GM12864 (cell line): ENCODE data around the gene TSEN54.

Experiments used
- DNase-seq: peaks from one replicate; pipeline ENCODE4 v3.0.0-alpha.2; 2011; ENCODE audit warnings: low read depth
- H3K4me3 ChIP-seq: 2 replicates; pipeline ENCODE4 v1.5.1; 2011; ENCODE audit warnings: mild to moderate bottlenecking, low read depth, low read length, control low read depth
- CTCF ChIP-seq: IDR thresholded peaks from 2 replicates; pipeline ENCODE4 v1.5.1; 2011; ENCODE audit warnings: low read depth, mild to moderate bottlenecking, moderate library complexity, low read length, control low read depth, inconsistent platforms; ENCODE audit errors: missing control alignments

The TSEN54 gene

GRCh38 chr17:75571197-75571884 is 55.0 kb downstream of the TSEN54 start:
- no peak for TF ChIP-seq CTCF
- peak; percentile 78 for DNase-seq

GRCh38 chr17:75571885-75572215 is 55.5 kb downstream of the TSEN54 start:
- TF ChIP-seq CTCF: no peak
- no peak for DNase-seq
- H3K4me3 ChIP-seq: no peak overlapping the region

More at GRCh38 chr17:75571197-75571884, 55.0 kb downstream of the TSEN54 start:
- no peak overlapping the region; the same call in 1 of the 2 replicates for H3K4me3 ChIP-seq

GRCh38 chr17:75572713-75573539 is 56.6 kb downstream of the TSEN54 start:
- no peak for DNase-seq
- no peak overlapping the region for H3K4me3 ChIP-seq
- no peak for TF ChIP-seq CTCF

- no peak for DNase-seq
- no peak for TF ChIP-seq CTCF
- H3K4me3 ChIP-seq: no peak overlapping the region
Observed at GRCh38 chr17:75573540-75573957, 57.2 kb downstream of the TSEN54 start.

- TF ChIP-seq CTCF: no peak
- H3K4me3 ChIP-seq: no peak overlapping the region
- DNase-seq: no peak
Observed at GRCh38 chr17:75573994-75574393, 57.7 kb downstream of the TSEN54 start.
